ENCODE results near the gene IL17RD.

GRCh38 chr3:57064572-57064971 lies 100.6 kb downstream of the IL17RD start:
- TF ChIP-seq POLR2A (IDR thresholded peaks at IDR 0.05) = no peak
- TF ChIP-seq, protein P1, sequence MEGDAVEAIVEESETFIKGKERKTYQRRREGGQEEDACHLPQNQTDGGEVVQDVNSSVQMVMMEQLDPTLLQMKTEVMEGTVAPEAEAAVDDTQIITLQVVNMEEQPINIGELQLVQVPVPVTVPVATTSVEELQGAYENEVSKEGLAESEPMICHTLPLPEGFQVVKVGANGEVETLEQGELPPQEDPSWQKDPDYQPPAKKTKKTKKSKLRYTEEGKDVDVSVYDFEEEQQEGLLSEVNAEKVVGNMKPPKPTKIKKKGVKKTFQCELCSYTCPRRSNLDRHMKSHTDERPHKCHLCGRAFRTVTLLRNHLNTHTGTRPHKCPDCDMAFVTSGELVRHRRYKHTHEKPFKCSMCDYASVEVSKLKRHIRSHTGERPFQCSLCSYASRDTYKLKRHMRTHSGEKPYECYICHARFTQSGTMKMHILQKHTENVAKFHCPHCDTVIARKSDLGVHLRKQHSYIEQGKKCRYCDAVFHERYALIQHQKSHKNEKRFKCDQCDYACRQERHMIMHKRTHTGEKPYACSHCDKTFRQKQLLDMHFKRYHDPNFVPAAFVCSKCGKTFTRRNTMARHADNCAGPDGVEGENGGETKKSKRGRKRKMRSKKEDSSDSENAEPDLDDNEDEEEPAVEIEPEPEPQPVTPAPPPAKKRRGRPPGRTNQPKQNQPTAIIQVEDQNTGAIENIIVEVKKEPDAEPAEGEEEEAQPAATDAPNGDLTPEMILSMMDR (IDR thresholded peaks at IDR 0.05) = no peak
